GM19395 (cell line): ENCODE measurements around the gene HILPDA.
"Not testable (repeated sequence)": the region's sequence is repeated elsewhere in the genome, so short reads cannot be mapped to it uniquely, and the experiment has no call there.

Experiments used
- ATAC-seq: cut with Tn5 transposase; IDR thresholded peaks from one replicate; pipeline ENCODE4 v1.9.1; 2021; ENCODE audit warnings: mild to moderate bottlenecking, moderate library complexity; ENCODE audit not compliant: unreplicated experiment

Gene HILPDA

GRCh38 chr7:128459394-128459878, 3.8 kb downstream of the HILPDA start:
- ATAC-seq, result peak; percentile 49

DNA sequence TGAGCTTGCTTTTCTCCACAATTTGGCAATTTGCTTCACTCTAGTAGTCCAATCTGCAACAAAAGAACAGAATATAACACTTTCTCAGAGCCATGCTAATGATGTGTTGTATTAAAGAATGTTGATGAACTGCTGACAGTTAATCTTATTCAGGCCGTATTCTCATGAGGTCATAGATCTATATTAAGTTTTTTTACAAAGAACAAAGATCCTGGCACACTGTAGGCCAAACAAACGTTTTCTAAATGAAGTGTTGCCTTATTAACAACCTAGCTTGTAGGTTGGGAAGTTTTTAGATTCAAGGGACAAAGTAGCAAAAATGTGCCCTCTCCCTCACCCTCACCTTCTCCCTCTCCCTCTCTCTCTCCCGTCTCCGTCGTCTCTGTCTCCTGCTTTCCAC, 6.8 kb downstream of the HILPDA start:
- no peak for ATAC-seq

- not testable (repeated sequence) for ATAC-seq
These were observed 7.7 kb downstream of the HILPDA start for GRCh38 chr7:128463345-128463744.

GRCh38 chr7:128463933-128464332, 8.3 kb downstream of the HILPDA start:
- ATAC-seq, result not testable (repeated sequence)

DNA sequence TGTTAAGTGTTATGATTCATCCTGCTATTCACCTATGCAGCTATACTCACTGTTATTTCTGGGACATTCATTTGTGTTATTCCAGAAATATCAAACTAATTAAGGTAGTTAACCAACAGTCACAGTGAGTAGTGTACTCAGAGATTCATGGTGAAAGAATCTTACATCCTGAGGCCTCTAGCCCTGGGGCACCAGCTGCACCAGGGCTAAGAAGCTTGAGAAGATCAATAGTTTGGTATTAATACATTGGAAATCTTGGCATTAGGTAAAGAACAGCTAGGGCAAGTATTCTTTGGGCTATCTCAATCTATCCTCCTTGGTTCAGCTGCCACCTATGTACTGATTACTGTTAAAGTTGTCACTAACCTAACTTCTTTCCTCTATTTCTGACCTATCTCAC, 11.2 kb downstream of the HILPDA start:
- ATAC-seq, result not testable (repeated sequence)

DNA sequence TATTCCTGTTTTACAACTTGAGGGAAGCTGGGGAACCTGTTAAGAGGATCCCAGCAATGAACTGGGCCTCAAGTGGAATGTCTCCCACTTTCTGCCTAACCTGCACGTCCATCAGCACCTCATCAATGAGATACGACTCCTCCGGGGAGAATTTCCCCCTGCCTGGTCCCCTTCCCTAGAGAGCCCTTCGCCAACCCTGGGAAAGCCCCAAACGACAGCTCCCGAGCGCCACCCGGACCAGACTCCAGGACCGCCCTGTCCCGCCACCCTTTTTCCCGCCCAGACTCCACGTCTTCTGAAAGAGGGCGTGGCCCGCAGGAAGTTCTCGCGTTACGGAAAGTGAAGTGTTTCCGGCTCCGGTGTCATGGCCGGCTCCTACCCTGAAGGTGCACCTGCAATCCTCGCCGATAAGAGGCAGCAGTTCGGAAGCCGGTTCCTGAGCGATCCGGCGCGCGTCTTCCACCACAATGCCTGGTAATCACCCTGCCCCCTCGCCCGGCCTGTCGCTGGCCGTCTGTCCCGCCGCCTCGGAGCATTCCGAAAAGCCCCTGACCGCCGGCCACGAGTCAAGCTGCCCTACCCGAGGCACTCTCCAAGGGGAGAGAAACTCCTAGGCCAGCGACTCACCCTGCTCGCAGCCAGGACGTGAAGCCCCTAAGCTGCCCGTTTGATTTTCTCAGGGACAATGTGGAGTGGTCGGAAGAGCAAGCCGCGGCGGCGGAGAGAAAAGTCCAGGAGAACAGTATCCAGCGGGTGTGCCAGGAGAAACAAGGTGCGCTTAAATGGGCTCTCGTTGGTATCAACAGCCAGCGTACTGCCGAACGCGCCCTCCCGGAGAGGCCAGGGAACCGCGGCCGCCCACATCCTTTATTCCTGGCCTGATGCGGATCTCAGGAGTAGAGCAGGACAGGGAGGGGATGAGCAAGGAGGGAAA, 21.0 kb downstream of the HILPDA start, which contains the start of gene METTL2B:
METTL2B (plus strand) TSS at position 347 of the 934 bp plus-strand sequence; CDS start at position 365, 18 bp downstream.
- peak; percentile 95 for ATAC-seq

- ATAC-seq, result not testable (repeated sequence)
These were observed 21.6 kb downstream of the HILPDA start for GRCh38 chr7:128477336-128477690.

DNA sequence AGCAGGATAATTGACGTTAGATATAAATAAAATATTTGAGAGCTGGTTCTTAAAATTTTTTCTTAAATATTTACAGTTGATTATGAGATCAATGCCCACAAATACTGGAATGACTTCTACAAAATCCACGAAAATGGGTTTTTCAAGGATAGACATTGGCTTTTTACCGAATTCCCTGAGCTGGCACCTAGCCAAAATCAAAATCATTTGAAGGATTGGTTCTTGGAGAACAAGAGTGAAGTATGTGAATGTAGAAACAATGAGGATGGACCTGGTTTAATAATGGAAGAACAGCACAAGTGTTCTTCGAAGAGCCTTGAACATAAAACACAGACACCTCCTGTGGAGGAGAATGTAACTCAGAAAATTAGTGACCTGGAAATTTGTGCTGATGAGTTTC, 23.4 kb downstream of the HILPDA start:
- not testable (repeated sequence) for ATAC-seq

- ATAC-seq, result not testable (repeated sequence)
These were observed 32.5 kb downstream of the HILPDA start for GRCh38 chr7:128488134-128488533.

DNA sequence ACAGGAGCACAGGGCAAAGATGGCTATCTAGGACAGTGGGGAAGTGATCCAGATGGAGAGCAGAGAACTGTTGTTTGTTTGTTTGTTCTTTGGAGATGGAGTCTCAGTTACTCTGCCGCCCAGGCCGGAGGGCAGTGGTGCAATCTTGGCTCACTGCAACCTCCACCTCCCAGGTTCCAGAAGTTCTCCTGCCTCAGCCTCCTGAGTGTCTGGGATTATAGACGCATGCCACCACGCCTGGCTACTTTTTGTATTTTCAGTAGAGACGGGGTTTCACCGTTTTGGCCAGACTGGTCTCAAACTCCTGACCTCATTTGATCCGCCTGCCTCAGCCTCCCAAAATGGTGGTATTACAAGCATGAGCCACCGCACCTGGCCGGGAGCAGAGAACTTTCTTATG, 41.7 kb downstream of the HILPDA start:
- no peak for ATAC-seq

DNA sequence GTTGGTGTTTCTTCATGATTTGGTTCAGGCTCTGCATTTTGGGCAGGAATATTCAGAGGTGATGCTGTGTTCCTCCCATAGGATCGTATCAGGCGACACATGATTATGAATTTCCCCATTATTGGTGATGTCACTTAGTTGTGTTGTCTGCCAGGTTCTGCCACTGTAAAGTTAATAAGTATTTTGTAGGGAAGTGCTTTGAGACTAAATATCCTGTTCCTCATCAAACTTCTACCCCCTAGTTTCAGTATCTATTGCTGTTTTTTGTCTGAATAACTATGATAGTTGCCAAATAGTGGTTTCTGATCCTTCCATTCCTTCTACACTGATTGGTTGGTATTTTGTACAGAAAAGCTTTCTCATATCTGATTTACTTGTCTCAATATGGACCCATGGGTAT, 49.7 kb downstream of the HILPDA start:
- ATAC-seq, result not testable (repeated sequence)

- ATAC-seq, result peak; percentile 63
These were observed 51.1 kb downstream of the HILPDA start for GRCh38 chr7:128506819-128507218.

DNA sequence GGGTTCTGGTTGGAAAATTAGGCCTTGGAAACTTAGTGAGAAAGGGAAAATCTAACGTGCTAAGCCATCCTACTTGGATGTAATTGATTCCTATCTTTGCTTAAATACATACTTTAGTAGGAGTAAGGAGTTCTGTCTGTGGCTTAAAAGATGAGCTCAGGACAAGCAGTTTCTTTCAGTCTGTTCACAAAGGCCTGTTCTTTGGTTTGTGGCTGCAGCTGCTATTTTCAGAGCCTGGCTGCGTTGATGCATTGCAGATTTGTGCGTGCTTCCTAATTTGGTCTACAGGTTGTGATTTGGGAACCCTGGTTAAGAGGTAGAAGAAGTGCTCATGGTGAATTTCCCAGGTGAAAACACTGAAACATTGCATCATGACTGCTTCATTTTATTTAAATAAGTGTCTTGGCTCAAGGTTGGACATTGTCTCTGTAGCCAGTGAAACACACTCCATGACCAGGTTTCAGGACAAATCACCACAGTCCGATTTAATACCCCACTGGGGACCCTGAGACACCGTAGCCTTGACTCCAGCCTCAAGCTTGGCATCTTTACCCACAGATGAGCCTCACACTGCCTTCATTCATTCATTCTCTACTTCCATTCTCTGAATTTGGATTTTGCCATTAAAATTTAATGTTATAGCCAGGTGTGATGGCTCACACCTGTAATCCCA, 51.8 kb downstream of the HILPDA start:
- peak; percentile 58 for ATAC-seq
